ENCODE measurements around the gene ZNF438.

DNA sequence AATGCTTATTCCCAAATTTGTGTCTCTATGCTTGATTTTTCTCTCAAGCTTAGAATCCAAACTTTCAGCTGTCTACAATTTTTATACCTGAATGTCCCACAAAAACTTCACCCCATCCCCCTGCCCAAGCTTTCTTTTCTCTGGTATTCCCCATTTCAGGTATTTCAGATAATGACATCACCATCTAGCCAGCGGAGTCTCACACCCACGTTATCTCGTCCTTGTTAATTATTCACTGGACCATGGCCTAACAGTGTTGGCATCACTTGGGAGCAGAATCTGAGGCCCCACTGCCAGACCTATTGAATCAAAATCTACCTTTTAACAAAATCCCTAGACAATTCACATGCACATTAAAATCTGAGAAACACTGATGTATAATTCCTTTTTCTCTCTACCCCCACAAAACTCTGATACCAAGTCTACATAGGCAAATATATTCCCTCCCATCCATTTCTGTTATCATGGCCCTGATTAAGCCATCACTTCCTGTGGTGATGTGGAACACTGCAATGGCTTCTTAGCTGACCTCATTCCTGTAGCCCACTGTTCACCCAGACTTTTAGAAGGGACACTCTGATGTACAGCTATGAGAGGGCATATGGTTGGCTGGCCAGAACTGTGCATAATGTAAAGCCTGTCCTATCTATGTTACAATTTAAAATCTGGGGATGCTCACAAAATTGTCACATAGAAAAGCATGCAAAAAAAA, 31.4 kb downstream of the ZNF438 start:
- TF ChIP-seq EP300 (IDR thresholded peaks at IDR 0.05), result no peak
- TF ChIP-seq CTCF (IDR thresholded peaks at IDR 0.05), result no peak
- no peak for TF ChIP-seq POLR2AphosphoS5 (IDR thresholded peaks at IDR 0.05)
